ENCODE data around the gene DAP3.

GRCh38 chr1:155643230-155643629 is 45.7 kb upstream of the DAP3 start:
- TF ChIP-seq ZNF837 (tag by site-specific recombination; IDR thresholded peaks at IDR 0.05) (no peak), TCF7L2 (IDR thresholded peaks at IDR 0.05; ENCODE audit: borderline replicate concordance, low read depth, low read length) (no peak), CTCF (tag by site-specific recombination; IDR thresholded peaks at IDR 0.05) (no peak), ZBTB8A (tag by site-specific recombination; IDR thresholded peaks at IDR 0.05) (no peak), ZNF510 (tag by site-specific recombination; IDR thresholded peaks at IDR 0.05; ENCODE audit: insufficient replicate concordance) (no peak), ZNF548 (tag by site-specific recombination; IDR thresholded peaks at IDR 0.05) (no peak), ZNF423 (tag by site-specific recombination; IDR thresholded peaks at IDR 0.05) (no peak), ZNF24 (tag by site-specific recombination; IDR thresholded peaks at IDR 0.05) (no peak), ZNF274 (IDR thresholded peaks at IDR 0.05; ENCODE audit: low read length) (no peak), ZNF274 (tag by site-specific recombination; IDR thresholded peaks at IDR 0.05; ENCODE audit: borderline replicate concordance) (no peak), ZBTB44 (tag by site-specific recombination; IDR thresholded peaks at IDR 0.05) (no peak)
